GM19351 (cell line): ENCODE results near the gene ARHGAP18.

ENCODE experiments used
- ATAC-seq: cut with Tn5 transposase; IDR thresholded peaks from one replicate; pipeline ENCODE4 v1.9.1; 2021; ENCODE audit warnings: mild to moderate bottlenecking, moderate library complexity; ENCODE audit not compliant: unreplicated experiment

ARHGAP18 gene

DNA sequence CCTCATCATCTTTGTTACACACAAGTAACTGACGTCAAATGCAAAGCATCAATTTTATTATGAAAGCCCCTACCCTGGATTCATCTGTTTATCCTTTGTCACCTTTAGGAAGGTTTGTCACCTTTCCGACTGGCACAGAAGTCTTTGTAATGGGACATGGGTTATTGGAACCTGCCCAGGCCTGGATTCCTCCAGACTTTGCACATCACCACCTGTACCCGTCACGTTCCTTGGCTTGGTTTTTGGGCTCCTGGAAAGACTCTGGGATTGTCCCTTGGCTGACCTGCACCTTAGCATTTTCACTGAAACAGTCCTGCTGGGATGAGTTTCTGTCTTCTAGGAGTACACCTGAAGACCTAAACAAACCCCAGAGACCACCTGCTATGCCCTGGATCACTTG, 15.4 kb upstream of the ARHGAP18 start:
- ATAC-seq = no peak

DNA sequence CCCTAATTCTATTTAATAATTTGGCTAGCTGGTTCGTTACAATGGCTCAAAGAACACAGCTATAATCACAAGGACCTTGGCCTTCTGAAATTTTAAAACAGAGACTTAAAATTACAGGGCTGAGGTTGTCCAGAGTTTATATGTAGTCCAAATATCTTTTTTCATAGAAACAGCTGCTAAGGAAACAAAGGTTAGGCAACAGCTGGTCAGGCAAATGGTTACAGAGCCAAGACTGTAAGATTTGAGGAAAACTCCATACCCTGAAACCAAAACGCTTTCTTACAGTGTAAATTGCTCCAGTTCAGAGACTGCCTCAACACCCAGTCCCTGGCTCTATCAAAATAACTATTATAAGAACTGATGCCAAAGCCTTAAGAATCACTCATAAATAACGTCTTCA, 9.7 kb upstream of the ARHGAP18 start:
- ATAC-seq = no peak

DNA sequence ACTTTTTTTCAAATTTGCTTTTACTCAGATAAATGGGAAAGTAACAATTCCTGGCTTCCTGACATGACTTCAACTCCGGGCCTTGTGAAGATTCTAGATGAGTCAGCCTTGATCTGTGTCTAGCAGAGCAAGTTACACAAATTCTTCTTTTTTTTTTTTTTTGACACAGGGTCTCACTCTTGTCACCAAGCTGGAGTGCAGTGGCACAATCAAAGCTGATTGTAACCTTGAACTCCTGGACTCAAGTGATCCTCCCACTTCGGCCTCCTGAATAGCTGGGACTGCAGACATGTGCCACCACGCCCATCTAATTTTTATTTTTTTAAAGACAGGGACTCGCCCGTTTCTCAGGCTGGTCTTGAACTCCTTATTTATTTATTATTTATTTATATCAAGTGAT, 7.3 kb upstream of the ARHGAP18 start:
- ATAC-seq = no peak

DNA sequence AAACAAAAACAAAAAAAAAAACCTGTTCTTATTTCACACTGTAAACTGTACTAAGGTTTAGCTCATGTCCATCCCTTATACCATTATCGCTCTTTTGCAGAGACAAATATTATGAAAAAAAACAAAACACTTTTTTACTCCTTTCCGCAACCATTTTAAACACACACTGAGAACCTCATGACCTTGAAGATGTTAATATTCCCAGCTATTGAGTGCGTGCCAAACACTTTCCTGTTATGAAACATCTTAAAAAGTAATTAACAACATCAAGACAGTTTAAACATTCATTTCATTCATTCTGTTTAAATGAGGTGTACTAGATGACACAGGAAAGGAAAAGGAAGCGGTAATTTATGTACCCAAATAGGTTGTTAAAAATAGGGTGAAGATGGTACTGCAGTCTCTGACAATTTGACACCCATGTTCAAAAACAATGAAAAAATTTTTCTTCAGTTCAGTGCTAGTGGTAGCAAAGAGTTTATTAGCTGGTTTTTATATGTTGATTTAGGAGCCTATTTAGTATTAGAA, 3.9 kb upstream of the ARHGAP18 start:
- no peak for ATAC-seq

DNA sequence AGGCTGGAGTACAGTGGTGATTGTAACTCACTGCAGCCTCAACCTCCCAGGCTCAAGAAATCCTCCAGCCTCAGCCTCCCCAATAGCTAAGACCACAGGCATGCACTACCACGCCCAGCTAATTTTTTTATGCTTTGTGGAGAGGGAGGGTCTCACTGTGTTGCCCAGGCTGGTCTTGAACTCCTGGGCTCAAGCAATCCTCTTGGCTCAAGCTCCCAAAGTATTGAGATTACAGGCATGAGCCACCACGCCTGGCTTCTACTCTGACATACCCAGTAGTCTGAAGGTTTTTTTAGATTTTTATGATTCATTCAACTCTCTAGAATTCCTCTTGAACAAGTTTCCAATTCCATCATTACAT, 1.3 kb upstream of the ARHGAP18 start:
- no peak for ATAC-seq

DNA sequence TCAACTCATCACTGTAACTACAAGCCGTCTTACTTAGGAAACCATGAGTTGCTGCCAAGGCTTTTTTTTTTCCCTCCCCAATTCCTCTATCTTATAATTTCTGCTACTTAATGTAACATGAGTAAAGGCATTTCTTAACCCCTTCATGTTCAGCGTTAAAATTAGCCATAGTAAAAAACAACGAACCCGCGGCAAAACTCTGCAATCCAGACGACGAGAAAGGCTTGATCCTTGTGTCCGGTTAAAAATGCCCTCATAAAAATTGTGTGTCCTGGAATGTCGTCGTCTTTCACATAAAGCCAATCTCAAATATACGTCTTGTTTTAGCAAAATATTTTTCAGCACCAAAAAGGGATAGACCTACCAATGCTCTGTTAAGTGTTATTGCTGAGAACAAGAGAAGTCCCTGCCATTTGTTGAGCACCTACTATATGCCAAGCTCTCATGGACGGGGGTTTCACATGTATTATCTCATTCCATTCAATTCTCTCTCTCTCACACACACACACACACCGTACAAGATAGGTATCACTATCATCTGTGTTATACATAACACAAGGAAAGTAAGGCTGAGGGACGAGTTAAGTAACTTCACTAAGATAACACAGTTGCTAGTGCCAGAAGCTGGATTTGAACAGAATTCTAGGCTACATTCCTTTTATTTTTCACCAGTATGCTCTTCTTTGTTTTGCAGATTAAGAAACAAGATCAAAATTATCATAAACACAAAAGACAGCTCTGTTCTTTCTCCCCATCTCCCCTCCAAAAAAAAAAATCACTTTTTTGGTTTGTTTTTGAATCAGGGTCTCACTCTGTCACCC, 683 bp upstream of the ARHGAP18 start:
- no peak for ATAC-seq

DNA sequence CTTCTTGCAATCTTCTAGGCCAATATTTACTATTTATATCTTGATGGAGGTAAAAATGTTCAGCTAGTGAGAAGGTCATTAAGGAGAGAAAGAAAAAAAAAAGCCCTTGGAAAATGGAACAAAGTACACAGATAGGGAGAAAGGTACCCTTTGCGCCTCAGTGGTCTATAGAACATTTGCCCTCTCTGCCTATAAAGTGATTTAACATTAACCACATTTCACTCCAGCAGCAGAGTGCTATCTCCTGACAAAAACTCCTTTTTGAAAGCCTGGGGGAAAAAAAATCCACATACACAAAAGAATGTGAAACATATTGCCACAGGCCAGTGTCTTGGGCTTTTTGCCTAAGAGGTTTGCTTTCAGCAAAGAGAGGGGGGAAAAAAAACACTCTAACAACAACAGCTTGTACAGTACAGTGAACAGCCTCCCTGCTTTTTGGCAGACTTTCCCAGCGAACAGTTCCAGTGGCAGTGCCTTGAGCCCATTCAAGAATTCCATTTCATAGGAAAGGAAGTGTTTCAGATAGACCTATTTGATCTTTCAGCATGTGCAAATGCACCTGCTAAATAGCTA, 695 bp downstream of the ARHGAP18 start:
- ATAC-seq = peak; percentile 13

DNA sequence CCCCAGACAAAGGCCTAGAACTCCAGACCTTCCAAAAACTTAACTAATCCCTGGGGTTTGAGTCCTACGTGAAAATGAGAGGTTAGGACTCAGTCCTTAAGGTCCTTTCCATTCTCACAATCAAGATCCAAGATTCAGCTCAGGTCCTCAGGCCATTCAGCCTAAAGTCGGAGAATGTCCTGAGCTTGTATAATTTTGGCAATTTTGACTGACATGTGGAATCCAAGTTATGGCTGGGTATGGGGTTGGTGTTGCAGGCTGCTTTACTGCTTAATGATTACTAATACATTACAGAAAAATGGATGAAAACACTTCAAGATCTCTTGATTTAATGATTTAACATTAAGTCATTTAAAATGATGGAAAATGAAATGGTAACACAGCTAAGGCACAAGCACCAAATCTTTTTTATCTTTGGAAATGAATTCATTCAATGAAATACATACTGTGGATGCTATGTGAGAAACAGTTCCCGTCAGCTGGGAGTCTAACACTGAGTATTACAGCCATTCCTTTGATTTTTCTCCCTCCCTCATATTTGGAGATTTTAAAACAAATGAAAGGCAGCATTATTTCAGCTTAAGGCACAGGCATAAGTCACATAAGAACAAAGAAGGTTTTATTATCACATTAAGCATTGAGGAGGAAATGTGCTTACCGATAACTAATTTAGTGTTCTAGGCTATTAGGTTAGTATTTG, 1.3 kb downstream of the ARHGAP18 start:
- no peak for ATAC-seq

DNA sequence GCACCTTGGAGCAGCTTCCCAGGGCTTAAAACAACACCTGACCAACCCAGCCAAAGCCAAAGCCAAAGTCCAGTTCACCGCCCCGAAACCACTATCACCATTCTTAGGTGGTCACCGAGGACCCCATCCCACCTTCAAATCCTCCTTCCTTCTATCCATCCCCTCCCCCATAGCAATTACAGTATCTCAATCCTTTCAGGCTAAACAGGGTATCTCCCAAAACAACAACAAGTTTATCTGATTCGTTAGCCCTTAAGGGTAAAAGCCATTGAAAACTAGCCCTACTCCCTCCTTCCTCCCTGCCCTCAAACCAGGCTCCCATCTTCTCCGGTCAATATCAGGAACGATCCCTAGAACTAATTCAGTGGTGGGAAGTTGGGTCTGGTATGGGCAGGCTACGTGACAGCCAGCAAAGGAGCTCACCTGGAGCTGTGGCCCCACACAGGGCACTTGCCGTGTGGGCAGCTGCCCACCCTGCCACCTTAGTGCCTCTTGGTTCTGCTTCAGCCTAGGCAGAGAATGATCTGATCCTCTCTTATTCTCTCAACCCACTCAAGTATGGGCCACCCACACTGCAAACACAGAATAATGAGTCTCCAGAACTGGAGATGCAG, 2.0 kb downstream of the ARHGAP18 start:
- ATAC-seq = no peak

DNA sequence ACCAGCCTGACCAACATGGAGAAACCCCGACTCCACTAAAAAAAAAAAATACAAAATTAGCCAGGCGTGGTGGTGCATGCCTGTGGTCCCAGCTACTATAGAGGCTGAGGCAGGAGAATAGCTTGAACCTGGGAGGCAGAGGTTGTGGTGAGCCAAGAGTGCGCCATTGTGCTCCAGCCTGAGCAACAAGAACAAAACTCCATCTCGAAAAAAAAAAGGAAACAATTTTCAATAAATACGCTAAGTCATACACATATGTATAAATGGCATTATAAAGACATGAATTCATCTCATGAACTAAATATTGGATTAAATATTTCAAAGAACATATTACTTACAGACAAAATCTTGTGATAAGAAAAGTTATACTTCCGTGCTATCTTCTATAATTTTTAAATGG, 2.9 kb downstream of the ARHGAP18 start:
- no peak for ATAC-seq

DNA sequence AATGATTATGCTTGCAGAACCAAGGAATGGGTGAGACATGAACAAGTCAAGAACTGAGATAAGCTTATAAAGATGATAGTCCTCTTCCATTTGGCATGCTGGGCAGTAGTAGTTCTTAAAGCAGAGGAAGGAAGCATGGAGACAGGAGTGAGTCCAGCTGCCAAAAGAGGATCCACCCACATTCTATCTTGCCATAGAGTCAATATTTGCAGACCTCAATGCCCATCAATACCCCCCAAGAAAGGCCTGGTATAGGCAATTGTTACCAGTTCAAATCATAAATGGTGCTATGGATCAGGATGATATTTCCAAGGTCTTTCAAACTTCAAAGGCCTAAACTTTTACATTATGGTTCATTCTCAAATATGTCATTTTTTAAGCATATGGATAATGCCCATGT, 4.8 kb downstream of the ARHGAP18 start:
- ATAC-seq = no peak

DNA sequence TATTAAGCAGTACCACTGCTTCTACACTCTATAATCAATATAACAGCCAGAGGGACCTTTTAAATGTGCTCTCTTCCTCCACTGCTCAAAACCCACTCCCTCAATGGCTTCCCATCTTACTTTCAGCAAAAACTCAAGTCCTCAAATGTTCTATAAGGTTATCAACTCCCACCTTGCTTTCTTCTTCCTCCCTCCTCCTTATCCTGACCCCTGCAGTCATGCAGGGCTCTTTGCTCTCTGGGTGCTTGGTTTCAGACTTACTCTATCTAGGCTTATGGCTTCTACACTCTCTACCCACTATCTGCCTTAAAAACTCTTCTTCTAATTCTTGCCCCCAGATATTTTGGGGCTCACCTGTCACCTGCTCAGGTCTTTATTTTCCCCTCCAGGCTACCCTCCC, 5.3 kb downstream of the ARHGAP18 start:
- ATAC-seq = peak; percentile 31

DNA sequence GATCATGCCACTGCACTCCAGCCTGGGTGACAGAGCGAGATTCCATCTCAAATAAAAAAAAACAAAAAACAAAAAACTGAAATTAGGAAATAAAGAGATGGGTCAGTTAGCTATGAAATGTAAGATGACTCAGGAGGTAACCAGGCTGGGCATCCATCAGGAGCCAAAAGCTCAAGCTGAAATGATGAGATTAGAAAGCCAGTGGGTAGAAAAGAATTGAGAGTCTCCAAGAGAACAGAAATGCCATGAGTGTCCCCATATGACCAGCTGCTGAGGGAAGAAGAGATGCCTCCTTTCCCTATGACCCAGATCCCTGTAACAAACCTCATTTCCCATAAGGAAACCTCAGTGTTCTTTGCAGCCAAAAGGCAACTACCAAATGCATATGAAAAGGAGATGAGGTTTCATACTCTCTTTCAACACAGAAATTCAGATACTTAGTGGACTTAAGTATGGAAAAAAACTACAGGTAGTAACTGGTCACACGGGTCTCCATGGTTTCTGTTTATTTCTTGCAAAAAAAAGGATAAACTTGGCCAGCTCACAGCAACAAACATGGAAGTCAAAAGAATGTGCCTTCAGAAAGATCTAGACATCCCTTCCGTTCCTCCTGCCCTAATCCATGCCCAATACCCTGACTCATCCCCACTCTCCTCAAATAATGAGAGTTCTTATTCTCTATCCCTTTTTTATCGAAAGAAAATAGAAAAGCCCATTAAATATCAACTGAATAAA, 8.1 kb downstream of the ARHGAP18 start:
- no peak for ATAC-seq

DNA sequence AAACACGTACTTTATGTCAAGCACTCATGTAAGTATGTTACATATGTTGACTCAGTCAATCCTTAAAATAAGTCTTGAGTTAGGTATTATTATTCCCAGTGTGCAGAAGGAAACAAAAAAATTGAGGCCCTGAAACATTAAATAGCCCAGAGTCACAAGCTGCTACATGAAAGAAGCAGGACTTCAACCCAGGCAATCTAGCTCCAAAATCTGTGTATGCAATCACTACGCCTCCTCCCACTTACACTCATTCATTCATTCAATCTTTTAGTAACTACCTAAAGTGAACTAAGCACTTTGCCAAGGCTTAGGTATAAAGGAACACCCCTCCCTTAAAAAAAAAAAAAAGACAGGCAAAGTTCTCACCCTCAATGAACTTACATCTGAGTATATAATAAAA, 9.3 kb downstream of the ARHGAP18 start:
- no peak for ATAC-seq

DNA sequence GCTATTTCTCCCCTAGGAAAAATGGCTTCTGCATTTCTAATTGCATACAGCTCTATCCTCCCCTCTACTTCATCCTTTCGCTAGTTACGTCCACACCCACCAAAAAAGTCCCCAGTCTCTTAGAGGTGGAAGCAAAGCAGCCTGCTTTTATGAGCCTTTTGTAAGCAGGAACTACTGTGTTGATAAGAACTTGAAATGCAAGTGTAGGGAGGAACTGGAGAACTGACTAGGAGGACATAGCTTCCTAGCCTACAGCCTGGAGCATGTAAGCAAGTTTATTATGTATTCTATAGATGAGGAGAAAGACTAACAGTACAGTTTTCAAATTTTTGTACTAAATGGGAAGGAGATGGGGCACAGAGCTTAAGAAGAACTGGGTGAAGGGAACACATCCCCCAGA, 10.3 kb downstream of the ARHGAP18 start:
- ATAC-seq = no peak

DNA sequence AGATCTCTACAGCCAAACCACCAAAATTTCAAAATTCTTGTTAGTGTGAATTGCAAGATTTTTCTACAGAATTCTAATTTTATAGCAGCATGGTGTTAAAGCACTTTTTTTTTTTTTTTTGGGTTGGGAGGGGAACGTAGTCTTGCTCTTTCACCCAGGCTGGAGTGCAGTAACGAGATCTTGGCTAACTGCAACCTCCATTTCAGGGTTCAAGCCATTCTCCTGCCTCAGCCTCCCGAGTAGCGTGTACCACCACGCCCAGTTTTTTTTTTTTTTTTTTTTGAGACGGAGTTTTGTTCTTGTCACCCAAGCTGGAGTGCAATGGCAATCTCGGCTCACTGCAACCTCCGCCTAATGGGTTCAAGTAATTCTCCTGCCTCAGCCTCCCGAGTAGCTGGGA, 11.5 kb downstream of the ARHGAP18 start:
- ATAC-seq = no peak

DNA sequence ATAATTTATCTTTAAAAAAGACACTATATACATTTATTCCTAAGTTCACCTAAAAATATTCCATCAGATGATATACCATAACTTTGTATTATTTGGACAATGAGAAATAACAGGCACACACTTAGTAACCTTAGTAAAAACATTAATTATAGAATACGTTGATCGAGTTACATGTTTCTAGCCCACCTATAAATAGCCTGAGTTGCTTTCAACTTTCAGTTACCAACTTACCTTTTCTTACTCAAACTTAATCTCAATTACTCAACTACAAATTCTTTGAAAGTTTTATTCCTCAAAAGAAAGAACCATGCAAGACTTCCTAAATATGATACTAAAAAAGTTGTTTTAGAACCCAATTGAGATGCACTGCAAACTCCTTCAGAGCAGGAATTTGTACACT, 12.2 kb downstream of the ARHGAP18 start:
- ATAC-seq = no peak

DNA sequence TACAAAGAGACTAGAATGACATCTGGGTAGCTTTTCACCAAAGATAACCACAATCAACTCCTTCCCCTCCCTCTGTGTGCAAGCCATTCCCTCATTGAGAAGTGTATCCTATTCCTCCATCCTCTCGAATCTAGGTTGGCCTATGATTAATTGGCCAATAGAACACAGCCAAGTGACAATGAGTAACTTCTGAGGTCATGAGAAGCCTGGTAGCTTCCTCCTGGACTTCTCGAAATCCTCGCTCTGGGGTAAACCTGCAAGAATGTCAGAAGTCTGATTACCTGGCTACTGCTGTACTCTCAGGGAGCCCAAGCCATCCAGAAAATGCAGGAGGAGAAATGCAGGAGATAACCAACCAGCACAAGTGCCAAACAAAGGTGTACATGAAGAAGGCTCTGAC, 13.1 kb downstream of the ARHGAP18 start:
- ATAC-seq = no peak

DNA sequence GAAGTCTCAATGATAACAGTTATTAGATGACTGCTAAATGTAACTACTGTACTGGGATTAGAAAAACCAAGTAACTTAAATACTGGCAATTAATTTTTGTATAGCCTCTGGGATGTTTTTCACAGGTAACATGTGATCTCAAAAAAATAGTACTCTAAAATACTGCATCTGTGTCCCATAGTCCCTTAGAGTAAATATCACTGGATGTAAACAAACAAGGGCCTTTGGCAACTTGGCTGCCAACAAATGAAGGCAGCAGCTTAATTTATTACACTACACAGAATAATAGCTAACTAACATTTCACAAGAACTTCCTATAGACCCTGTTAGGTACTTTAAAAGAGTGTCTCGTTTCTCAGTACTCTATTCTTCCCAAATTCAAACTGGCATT, 14.0 kb downstream of the ARHGAP18 start:
- ATAC-seq = no peak

DNA sequence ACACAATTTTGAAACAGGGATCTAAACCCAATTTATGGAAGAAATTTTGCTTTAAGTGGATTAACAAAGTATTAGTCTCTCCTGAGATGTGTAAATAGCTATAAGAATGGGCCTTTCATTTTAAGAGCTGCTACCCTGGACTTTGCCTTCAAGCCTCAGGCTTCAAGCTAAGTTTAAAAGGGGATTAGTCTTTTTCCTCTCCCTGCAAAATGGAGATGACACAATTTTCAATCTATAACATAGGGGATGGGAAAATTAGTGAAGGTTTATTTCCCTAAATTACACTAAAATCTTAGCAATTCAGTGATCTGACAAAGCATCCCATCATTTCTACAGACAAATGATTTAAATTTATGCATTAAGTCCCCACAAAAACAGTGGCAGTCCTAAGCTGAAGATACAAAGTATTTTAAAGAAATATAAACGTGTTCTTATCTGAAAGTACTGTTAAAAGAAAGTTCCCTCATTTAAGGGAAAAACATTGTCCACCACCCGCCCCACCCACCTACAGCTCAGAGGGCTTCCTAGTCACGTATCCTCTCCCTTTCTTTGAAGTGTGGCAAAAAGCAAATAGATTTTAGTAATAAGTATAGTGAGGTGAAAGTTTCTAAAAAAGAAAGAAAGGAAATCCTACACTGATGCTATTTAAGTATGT, 14.5 kb downstream of the ARHGAP18 start:
- ATAC-seq = peak; percentile 69
